ENCODE results near the gene MYBPHL. TPM values are rescaled to one million over a fixed set of nuclear protein-coding genes. Genes with fewer than 3 reads are reported as not detected.
A peak's percentile ranks its signal among the peaks of the same experiment; 100 is the strongest.

MYBPHL gene
- total RNA-seq, 1 donor: not detected

DNA sequence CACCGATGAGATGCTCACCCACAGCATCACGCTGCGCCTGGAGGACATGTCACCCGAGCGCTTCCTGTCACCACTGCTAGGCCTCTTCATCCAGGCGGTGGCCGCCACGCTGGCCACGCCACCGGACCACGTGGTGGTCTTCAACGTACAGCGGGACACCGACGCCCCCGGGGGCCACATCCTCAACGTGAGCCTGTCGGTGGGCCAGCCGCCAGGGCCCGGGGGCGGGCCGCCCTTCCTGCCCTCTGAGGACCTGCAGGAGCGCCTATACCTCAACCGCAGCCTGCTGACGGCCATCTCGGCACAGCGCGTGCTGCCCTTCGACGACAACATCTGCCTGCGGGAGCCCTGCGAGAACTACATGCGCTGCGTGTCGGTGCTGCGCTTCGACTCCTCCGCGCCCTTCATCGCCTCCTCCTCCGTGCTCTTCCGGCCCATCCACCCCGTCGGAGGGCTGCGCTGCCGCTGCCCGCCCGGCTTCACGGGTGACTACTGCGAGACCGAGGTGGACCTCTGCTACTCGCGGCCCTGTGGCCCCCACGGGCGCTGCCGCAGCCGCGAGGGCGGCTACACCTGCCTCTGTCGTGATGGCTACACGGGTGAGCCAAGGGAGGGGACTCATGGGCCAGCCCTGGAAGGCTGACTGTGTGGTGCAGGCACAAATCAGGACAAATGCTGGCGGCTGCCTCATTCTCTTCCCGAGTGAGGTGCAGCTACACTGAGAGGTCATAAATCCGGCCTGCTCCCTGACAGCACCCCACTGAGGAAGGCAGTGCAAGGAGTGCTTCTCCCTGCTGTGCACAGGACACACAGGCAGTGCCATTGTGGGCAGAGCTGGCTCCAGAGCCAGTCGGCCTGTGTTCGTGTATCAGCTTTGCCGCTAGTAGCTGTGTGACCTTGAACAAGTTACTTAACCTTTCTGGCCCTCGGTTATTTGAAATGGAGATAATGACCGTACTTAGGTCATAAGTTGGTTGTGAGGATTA is 48.0 kb downstream of the MYBPHL start:
- H3K36me3 ChIP-seq (ENCODE audit: insufficient read depth, low read length): no peaks in the 10 kb centered on the region
- H3K4me1 ChIP-seq (ENCODE audit: insufficient read depth, low read length): peaks cover 9% of the 10 kb centered on the region
- no peaks in the 10 kb centered on the region for H3K79me2 ChIP-seq (ENCODE audit: insufficient read depth, low read length)
- no peaks in the 10 kb centered on the region for H3K27me3 ChIP-seq (ENCODE audit: insufficient read depth, low read length)
- no peak overlapping the region for H3K4me2 ChIP-seq (ENCODE audit: insufficient read depth, low read length)
- no peak overlapping the region for H3K4me3 ChIP-seq (ENCODE audit: insufficient read depth, low read length)
- TF ChIP-seq, protein P1, sequence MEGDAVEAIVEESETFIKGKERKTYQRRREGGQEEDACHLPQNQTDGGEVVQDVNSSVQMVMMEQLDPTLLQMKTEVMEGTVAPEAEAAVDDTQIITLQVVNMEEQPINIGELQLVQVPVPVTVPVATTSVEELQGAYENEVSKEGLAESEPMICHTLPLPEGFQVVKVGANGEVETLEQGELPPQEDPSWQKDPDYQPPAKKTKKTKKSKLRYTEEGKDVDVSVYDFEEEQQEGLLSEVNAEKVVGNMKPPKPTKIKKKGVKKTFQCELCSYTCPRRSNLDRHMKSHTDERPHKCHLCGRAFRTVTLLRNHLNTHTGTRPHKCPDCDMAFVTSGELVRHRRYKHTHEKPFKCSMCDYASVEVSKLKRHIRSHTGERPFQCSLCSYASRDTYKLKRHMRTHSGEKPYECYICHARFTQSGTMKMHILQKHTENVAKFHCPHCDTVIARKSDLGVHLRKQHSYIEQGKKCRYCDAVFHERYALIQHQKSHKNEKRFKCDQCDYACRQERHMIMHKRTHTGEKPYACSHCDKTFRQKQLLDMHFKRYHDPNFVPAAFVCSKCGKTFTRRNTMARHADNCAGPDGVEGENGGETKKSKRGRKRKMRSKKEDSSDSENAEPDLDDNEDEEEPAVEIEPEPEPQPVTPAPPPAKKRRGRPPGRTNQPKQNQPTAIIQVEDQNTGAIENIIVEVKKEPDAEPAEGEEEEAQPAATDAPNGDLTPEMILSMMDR (IDR thresholded peaks at IDR 0.05; ENCODE audit: extremely low read depth, low read depth, low read length): no peak
- no peaks in the 10 kb centered on the region for H3K9me3 ChIP-seq (ENCODE audit: low read depth, low read length)
- no peaks in the 10 kb centered on the region for H4K20me1 ChIP-seq (ENCODE audit: insufficient read depth, low read length)
- no peak overlapping the region for H2AFZ ChIP-seq (ENCODE audit: low read length)
- no peak overlapping the region for H3K27ac ChIP-seq (ENCODE audit: low read depth, low read length)
- peak; percentile 86 for DNase-seq (ENCODE audit: insufficient read length, low spot score, missing footprints)

DNA sequence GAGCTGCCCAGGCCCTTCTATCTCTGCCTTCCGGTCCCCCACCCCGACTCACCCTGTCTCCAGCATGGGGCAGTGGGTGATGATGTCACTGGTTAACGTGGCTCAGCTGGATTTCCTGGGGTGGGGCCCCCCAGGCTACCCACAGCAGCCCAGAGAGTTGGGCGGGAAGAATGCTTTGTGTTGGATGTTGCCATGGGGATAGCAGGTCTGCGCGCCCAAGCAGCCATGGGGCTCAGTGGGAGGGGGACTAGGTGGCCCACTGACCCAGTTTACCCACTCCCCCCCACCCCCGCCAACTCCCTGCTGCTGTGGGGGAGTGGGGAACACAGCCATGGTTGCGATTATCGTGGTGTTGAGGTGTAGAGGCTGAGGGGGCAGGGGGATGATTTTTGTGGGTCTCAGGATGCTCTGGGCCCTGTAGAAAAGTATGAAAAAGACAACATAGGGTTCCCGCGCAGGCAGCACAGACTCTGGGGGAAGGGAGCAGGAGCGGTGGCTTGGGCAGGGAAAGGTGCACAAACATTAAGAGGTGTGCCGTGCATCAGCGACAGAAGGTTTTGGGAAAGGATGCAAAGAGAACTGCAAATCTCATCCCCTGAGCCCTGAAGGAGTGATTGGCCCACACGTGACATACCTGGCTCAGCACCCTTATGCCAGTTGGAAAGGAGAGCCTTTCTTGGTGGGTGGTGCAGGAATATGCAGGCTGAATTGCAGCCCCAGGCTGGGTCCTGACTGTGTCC is 49.0 kb downstream of the MYBPHL start:
- no peak overlapping the region for H3K27ac ChIP-seq (ENCODE audit: low read depth, low read length)
- no peaks in the 10 kb centered on the region for H3K36me3 ChIP-seq (ENCODE audit: insufficient read depth, low read length)
- no peaks in the 10 kb centered on the region for H3K27me3 ChIP-seq (ENCODE audit: insufficient read depth, low read length)
- H3K9me3 ChIP-seq (ENCODE audit: low read depth, low read length): no peaks in the 10 kb centered on the region
- TF ChIP-seq, protein P1 (IDR thresholded peaks at IDR 0.05; ENCODE audit: extremely low read depth, low read depth, low read length): no peak
- peak; percentile 46 for DNase-seq (ENCODE audit: insufficient read length, low spot score, missing footprints)
- H3K79me2 ChIP-seq (ENCODE audit: insufficient read depth, low read length): no peaks in the 10 kb centered on the region
- no peak overlapping the region for H3K4me2 ChIP-seq (ENCODE audit: insufficient read depth, low read length)
- H3K4me1 ChIP-seq (ENCODE audit: insufficient read depth, low read length): peaks cover 14% of the 10 kb centered on the region
- no peaks in the 10 kb centered on the region for H4K20me1 ChIP-seq (ENCODE audit: insufficient read depth, low read length)
- H2AFZ ChIP-seq (ENCODE audit: low read length): no peak overlapping the region
- H3K4me3 ChIP-seq (ENCODE audit: insufficient read depth, low read length): no peak overlapping the region

DNA sequence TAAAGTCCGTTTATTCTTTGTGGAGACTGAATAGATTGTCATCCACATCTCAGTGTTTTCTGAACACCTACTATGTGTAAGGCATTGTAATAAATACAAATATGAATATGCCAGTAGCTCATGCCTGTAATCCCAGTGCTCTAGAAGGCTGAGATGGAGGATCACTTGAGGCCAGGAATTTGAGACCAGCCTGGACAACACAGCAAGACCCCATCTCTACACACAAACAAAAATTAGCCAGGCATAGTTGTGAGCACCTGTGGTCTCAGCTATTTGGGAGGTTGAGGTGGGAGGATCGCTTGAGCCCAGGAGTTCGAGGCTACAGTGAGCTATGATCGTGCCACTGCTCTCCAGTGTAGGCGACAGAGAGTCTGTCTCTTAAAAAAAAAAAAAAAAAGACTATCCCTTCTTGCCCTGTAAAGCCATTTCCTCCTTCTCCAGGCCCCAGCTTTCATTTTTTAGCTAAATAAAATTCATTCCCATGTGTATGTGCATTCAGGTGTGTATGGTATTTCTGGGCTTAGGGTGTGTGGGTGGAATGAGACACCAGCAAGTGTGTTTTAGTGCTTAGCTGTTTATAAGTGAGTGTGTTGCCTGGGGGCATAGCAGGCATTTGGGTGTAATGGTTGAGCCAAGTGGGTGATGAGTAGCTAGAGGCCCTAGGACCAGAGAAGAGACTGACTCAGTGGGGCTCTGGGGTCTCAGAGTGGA is 49.7 kb downstream of the MYBPHL start:
- H3K4me2 ChIP-seq (ENCODE audit: insufficient read depth, low read length): no peak overlapping the region
- no peak overlapping the region for H3K4me3 ChIP-seq (ENCODE audit: insufficient read depth, low read length)
- H3K79me2 ChIP-seq (ENCODE audit: insufficient read depth, low read length): no peaks in the 10 kb centered on the region
- peaks cover 14% of the 10 kb centered on the region for H3K4me1 ChIP-seq (ENCODE audit: insufficient read depth, low read length)
- H3K9me3 ChIP-seq (ENCODE audit: low read depth, low read length): no peaks in the 10 kb centered on the region
- H3K27me3 ChIP-seq (ENCODE audit: insufficient read depth, low read length): no peaks in the 10 kb centered on the region
- H3K36me3 ChIP-seq (ENCODE audit: insufficient read depth, low read length): no peaks in the 10 kb centered on the region
- H4K20me1 ChIP-seq (ENCODE audit: insufficient read depth, low read length): no peaks in the 10 kb centered on the region
- no peak overlapping the region for H3K27ac ChIP-seq (ENCODE audit: low read depth, low read length)
- DNase-seq (ENCODE audit: insufficient read length, low spot score, missing footprints): peak; percentile 89
- TF ChIP-seq, protein P1 (IDR thresholded peaks at IDR 0.05; ENCODE audit: extremely low read depth, low read depth, low read length): no peak
- H2AFZ ChIP-seq (ENCODE audit: low read length): no peak overlapping the region

Measured in osteoblast (primary cell).